K562 (cell line): ENCODE results near the gene RGL2. TPM values are rescaled to one million over a fixed set of nuclear protein-coding genes. Genes with fewer than 3 reads are reported as not detected.

Experiments used
- ATAC-seq: fragments of 200-7000 bp; cut with Tn5 transposase; 3 replicates; pipeline ENCODE4 v1.9.1; 2020; ENCODE audit warnings: moderate library complexity
- BruUV-seq: library from RNA; stranded (reverse); fragments of 400-500 nt; replicated peaks from 2 replicates; lab custom pipeline; 2021; lab: Mats Ljungman, UMichigan
- CTCF ChIA-PET: fragments of 300-600 bp; formaldehyde crosslinking; extraction: SDS; loops from one replicate; lab custom pipeline; 2021; ENCODE audit warnings: low intra/inter-chr PET ratio; lab: Yijun Ruan, JAX
- POLR2A ChIA-PET: fragments of 300-600, 350-650 bp; sonication (Branson Sonifier 250); formaldehyde crosslinking; extraction: SDS; loops from one replicate; lab custom pipeline; 2021; ENCODE audit warnings: antibody characterized with exemption, inconsistent platforms; lab: Yijun Ruan, JAX
- DNase-seq, 4 experiments: peaks; one replicate each; pipeline versions ENCODE4 v3.0.0 to v3.0.0-alpha.2; 2011 to 2018; ENCODE audit warnings: low spot score in 3 of 4, mixed read lengths in 3 of 4; ENCODE audit errors: extremely low read depth in 1 of 4
- FAIRE-seq: peaks from 2 replicates; lab custom pipeline; 2011; peaks lifted over from hg19 to GRCh38; lab: Jason Lieb, UNC
- H2AFZ ChIP-seq: 2 replicates; pipeline ENCODE4 v1.6.0; 2011; ENCODE audit warnings: low read depth, low read length, control low read depth, inconsistent platforms
- H3K27ac ChIP-seq: fragments of 200-600 bp; 3 replicates; pipeline ENCODE4 v1.8.0; 2011; ENCODE audit warnings: low read depth, mild to moderate bottlenecking, control low read depth, inconsistent platforms, low read length, moderate library complexity, mixed read lengths; ENCODE audit errors: extremely low read depth
- H3K27me3 ChIP-seq, 2 experiments: fragments of 300-600 bp in 1 of 2; 2 replicates in 1 of 2; 3 replicates in 1 of 2; pipeline versions ENCODE4 v1.6.0 to v1.8.0; 2011; ENCODE audit warnings: inconsistent platforms in 2 of 2, low read length in 2 of 2, mild to moderate bottlenecking in 1 of 2, mixed read lengths in 1 of 2, moderate library complexity in 1 of 2; ENCODE audit not compliant: control insufficient read depth in 2 of 2, insufficient read depth in 2 of 2
- H3K36me3 ChIP-seq: fragments of 300-600 bp; 3 replicates; pipeline ENCODE4 v1.8.0; 2011; ENCODE audit warnings: mild to moderate bottlenecking, low read length, inconsistent platforms; ENCODE audit not compliant: control insufficient read depth, insufficient read depth
- H3K4me1 ChIP-seq, 2 experiments: fragments of 200-600 bp in 1 of 2; replicated peaks in 1 of 2; 2 replicates in 1 of 2; 3 replicates in 1 of 2; pipeline versions ENCODE4 v1.5.1 to v1.8.0; 2011; ENCODE audit warnings: inconsistent platforms in 2 of 2, low read length in 2 of 2, mild to moderate bottlenecking in 1 of 2, mixed read lengths in 1 of 2, moderate library complexity in 1 of 2; ENCODE audit not compliant: control insufficient read depth in 2 of 2, insufficient read depth in 2 of 2
- H3K4me2 ChIP-seq: 2 replicates; pipeline ENCODE4 v1.6.1; 2011; ENCODE audit warnings: low read length, control low read depth, inconsistent platforms, mixed read lengths; ENCODE audit not compliant: insufficient read depth
- H3K4me3 ChIP-seq: fragments of 200-600 bp; sonication (generic), shearing (Covaris generic); 2 replicates; pipeline ENCODE4 v1.5.1; 2016; ENCODE audit warnings: control low read depth, inconsistent platforms
- H3K79me2 ChIP-seq: fragments of 200-600 bp; 3 replicates; pipeline ENCODE4 v1.8.0; 2011; ENCODE audit warnings: low read length, inconsistent platforms; ENCODE audit not compliant: control insufficient read depth, insufficient read depth
- H3K9ac ChIP-seq, 2 experiments: 2 replicates each; pipeline versions ENCODE4 v1.6.0 to v1.6.1; 2011; ENCODE audit warnings: low read depth in 2 of 2, low read length in 2 of 2, control low read depth in 1 of 2, inconsistent platforms in 1 of 2, mild to moderate bottlenecking in 1 of 2, mixed read lengths in 1 of 2; ENCODE audit not compliant: insufficient read depth in 1 of 2
- H3K9me1 ChIP-seq: one replicate; pipeline ENCODE4 v1.6.0; 2011; ENCODE audit warnings: inconsistent platforms, mild to moderate bottlenecking, low read length, moderate library complexity; ENCODE audit not compliant: control insufficient read depth, insufficient read depth
- H3K9me3 ChIP-seq: replicated peaks from 2 replicates; pipeline ENCODE4 v1.5.1; 2011; ENCODE audit warnings: low read depth, low read length, inconsistent platforms; ENCODE audit not compliant: control insufficient read depth, insufficient read depth
- H4K20me1 ChIP-seq: replicated peaks from 2 replicates; pipeline ENCODE4 v1.6.1; 2011; ENCODE audit warnings: low read length, inconsistent platforms, mixed read lengths; ENCODE audit not compliant: control insufficient read depth, insufficient read depth
- CEBPB ChIP-seq: fragments of 450-650 bp; IDR thresholded peaks from 2 replicates; pipeline ENCODE4 v1.6.1; 2016; ENCODE audit warnings: missing genetic modification characterization, missing compliant biosample characterization
- FOXK2 ChIP-seq, 2 experiments: fragments of 450-650 bp; IDR thresholded peaks in 1 of 2; conservative IDR thresholded peaks in 1 of 2; 2 replicates each; pipeline ENCODE4 v1.6.1; 2016; ENCODE audit warnings: low read depth in 2 of 2, mild to moderate bottlenecking in 1 of 2
- FUS ChIP-seq: fragments of 200-400 bp; formaldehyde crosslinking; optimal IDR thresholded peaks from 2 replicates; pipeline ENCODE3; 2017; ENCODE audit warnings: low read depth, low read length
- KAT7 ChIP-seq: sonication (generic); formaldehyde crosslinking; IDR thresholded peaks from 2 replicates; pipeline ENCODE4 v1.8.0; 2022; ENCODE audit warnings: missing genetic modification reagents, mild to moderate bottlenecking, borderline replicate concordance
- MTA1 ChIP-seq: fragments of 450-650 bp; IDR thresholded peaks from 2 replicates; pipeline ENCODE4 v1.6.1; 2017; ENCODE audit warnings: borderline replicate concordance
- NONO ChIP-seq, 2 experiments: fragments of 200-400 bp in 1 of 2; fragments of 450-650 bp in 1 of 2; formaldehyde crosslinking in 1 of 2; IDR thresholded peaks; 2 replicates each; pipeline ENCODE4 v1.6.1; 2017; ENCODE audit warnings: low read depth in 2 of 2, mild to moderate bottlenecking in 2 of 2, moderate library complexity in 2 of 2, low read length in 1 of 2
- RHOXF2B ChIP-seq: fragments of 250-450 bp; sonication (Bioruptor Pico); conservative IDR thresholded peaks from 2 replicates; pipeline ENCODE4 v1.5.1; 2021
- YY1 ChIP-seq, 3 experiments: IDR thresholded peaks; 2 replicates each; pipeline ENCODE4 v1.6.1; 2011; ENCODE audit warnings: low read length in 2 of 3, mild to moderate bottlenecking in 2 of 3, moderate library complexity in 2 of 3, borderline replicate concordance in 1 of 3, control low read depth in 1 of 3, low read depth in 1 of 3; ENCODE audit not compliant: insufficient read depth in 3 of 3, insufficient replicate concordance in 2 of 3, control insufficient read depth in 1 of 3, insufficient read length in 1 of 3; ENCODE audit errors: extremely low read depth in 1 of 3
- ZBTB1 ChIP-seq: sonication (generic); formaldehyde crosslinking; IDR thresholded peaks from 2 replicates; pipeline ENCODE4 v1.8.1; 2023; ENCODE audit warnings: missing genetic modification reagents, low read depth, mild to moderate bottlenecking, borderline replicate concordance
- ZNF184 ChIP-seq: sonication (generic); formaldehyde crosslinking; IDR thresholded peaks from 2 replicates; pipeline ENCODE4 v1.5.0; 2020; ENCODE audit warnings: missing genetic modification reagents
- ZNF24 ChIP-seq: fragments of 450-650 bp; IDR thresholded peaks from 2 replicates; pipeline ENCODE4 v1.6.1; 2016
- WGBS: fragments of 100-300 bp; shearing (Covaris generic); methylation state at CpG from one replicate; pipeline ENCODE4 v1.1.6; 2016; ENCODE audit warnings: low coverage, mixed read lengths; ENCODE audit not compliant: insufficient coverage; ENCODE audit errors: missing lambda C conversion rate; 5-methylcytosine and 5-hydroxymethylcytosine counted together
- in situ Hi-C: fragments of 300-500 bp; cut with MboI; formaldehyde crosslinking; loops from 4 replicates; pipeline ENCODE4 v1.15.0; 2018; ENCODE audit warnings: inconsistent platforms, mixed read lengths
- intact Hi-C: fragments of 100-400 bp; cut with micrococcal nuclease; formaldehyde crosslinking; loops from 2 replicates; pipeline ENCODE4 v1.14.2; 2022
- polyA plus RNA-seq, 8 experiments: library from polyadenylated mRNA; depleted of rRNA in 4 of 8; stranded (reverse) in 5 of 8; unstranded in 3 of 8; fragments of >200 nt; fragmentation: Nextera tagmentation in 2 of 8; fragmentation: Illumina TruSeq in 1 of 8; extraction: Ambion mirVana in 2 of 8; extraction: Trizol in 1 of 8; gene quantifications; 2 replicates each; pipeline versions ENCODE4 v1.2.1 to v1.2.3, GENCODE V29; 2011 to 2014; ENCODE audit warnings: inconsistent platforms in 1 of 8, missing spikeins in 1 of 8
- total RNA-seq, 7 experiments: library from RNA; depleted of rRNA in 6 of 7; stranded (reverse); fragments of >200 nt in 6 of 7; fragmentation: Illumina TruSeq in 2 of 7; extraction: Trizol in 2 of 7; gene quantifications; 2 replicates each; pipeline versions ENCODE4 v1.2.1 to v1.2.3, GENCODE V29; 2011 to 2021; ENCODE audit warnings: low replicate concordance in 1 of 7
- TF ChIP-seq, protein P1 (sequence below), 2 experiments: fragments of 450-650 bp; IDR thresholded peaks; 2 replicates each; pipeline ENCODE4 v1.6.1; 2018; ENCODE audit warnings: mild to moderate bottlenecking in 2 of 2, low read depth in 1 of 2; ENCODE audit not compliant: partially characterized antibody in 2 of 2
- TF ChIP-seq, protein P2 (sequence below): fragments of 450-650 bp; conservative IDR thresholded peaks from 2 replicates; pipeline ENCODE4 v1.6.1; 2016; ENCODE audit warnings: missing genetic modification characterization, low read depth, mild to moderate bottlenecking, missing compliant biosample characterization, moderate library complexity

The RGL2 gene
- total and polyA plus RNA-seq, 9 of the 15 experiments (the other 6 are each of a cell fraction or from before 2014, with no cell fraction given) = 1.8 to 57.1 (median 19.5) TPM

DNA sequence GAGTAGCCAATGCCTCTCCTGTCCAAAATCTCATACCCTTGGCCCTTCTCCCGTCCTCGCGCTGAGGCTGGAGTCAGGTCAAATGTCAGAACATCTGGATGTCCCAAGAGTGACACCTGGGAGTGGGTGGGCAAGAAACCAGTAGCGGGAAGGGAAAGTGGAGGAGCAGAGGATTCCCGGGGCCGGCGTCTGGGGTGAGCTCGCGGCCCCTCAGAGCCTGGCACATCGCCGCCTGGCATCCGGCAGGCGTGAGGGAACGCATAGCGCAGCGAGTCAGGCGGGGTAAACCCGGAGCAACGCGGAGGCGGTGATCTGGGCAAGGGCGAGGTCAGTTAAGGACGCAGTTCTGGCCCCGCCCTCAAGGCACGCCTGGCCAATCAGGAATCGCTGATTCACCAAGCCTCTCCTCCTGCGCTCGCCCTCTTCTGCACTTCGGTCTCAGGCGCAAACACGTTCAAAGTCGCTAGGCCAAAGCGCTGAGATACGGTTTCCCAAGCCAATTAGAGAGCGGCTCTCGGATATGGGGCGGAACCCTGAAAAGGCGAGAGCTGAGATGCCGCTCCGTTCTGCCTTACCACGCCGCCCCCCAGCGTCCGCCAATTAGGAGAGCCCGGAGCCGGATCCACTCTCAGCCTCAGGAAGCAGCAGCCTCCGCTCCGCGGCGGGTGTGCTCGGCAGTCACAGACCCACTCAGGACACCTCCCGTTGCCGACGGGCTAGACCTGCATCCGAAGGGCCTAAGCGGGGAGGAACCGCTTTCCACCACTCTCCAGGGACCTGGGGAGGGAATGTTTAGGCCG is 49.6 kb downstream of the RGL2 start (continued):
- peak in 1 of 3 experiments; percentile 31 for TF ChIP-seq YY1 (IDR thresholded peaks at IDR 0.05; ENCODE audit: borderline replicate concordance in 1 of 3, control insufficient read depth in 1 of 3, extremely low read depth in 1 of 3, insufficient read depth in 3 of 3, insufficient read length in 1 of 3, insufficient replicate concordance in 2 of 3, low read depth in 1 of 3, low read length in 2 of 3)
- TF ChIP-seq CEBPB (tag) = peak; percentile 49; the same call in 1 of the 2 replicates
- TF ChIP-seq NONO (IDR thresholded peaks at IDR 0.05; ENCODE audit: low read depth in 2 of 2, low read length in 1 of 2) = 0 out of 4 replicates have a peak, but pooled peaks of 1 of the 2 experiments have one; percentile 31
- TF ChIP-seq ZNF184 (CRISPR knock-in tag) = no peak
- TF ChIP-seq MTA1 = 0 out of 2 replicates have a peak, but pooled peaks have one; percentile 16
- TF ChIP-seq RHOXF2B (CRISPR knock-in tag) = no peak
- TF ChIP-seq, all 486 proteins: peak for 171

DNA sequence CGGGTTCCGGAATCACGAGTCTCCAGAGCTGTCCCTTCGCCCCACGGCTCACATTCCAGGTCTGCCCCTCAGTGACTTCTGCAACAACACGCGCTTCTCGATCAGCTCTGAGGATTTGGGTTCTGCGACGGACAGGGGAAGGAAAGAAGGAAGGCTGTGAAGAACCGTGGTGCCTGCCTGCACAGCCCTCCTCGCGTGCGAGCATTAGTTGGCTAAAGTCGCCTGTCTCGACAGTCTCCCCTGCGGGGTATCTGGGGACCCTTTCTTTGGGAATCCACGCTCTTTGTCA is 50.2 kb downstream of the RGL2 start:
- 2% methylated on average over 18 of the region's 18 CpGs for WGBS
- H3K27me3 ChIP-seq = peaks cover 4 to 6% of the 10 kb centered on the region in 2 experiments; a peak in 2 of 5 replicates
- H3K36me3 ChIP-seq = peaks cover 19% of the 10 kb centered on the region
- peak overlapping the region; percentile 97 for H3K4me2 ChIP-seq
- no peaks in the 10 kb centered on the region for H3K9me3 ChIP-seq
- peak overlapping the region; percentile 53 for H3K4me3 ChIP-seq
- intact Hi-C loops = loop anchor here (1.0 to 2.0 kb wide), 4 partner anchors 48 to 234 kb away; partner anchors contain the start of genes RXRB and SLC39A7
- no peak for FAIRE-seq
- peak overlapping the region; percentile 79 to 87 for H3K9ac ChIP-seq
- ChIA-PET POLR2A (interaction anchor here (0.5 to 5.2 kb wide), 15 partner anchors 11 to 1767 kb away, joined by 3 to 57 read pairs (median 4); partner anchors contain the start of genes B3GALT4, HLA-DPA1, RING1 and RPS18), CTCF (interaction anchor here (0.5 to 3.6 kb wide), 11 partner anchors 48 to 504 kb away, joined by 3 to 24 read pairs (median 5); partner anchors contain the start of genes RXRB and SLC39A7)
- in situ Hi-C loops = loop anchor here (5.0 kb wide), 2 partner anchors 131 to 231 kb away; no protein-coding TSS in a partner anchor
- peaks cover 4% of the 10 kb centered on the region for H3K9me1 ChIP-seq
- peak; percentile 25 for ATAC-seq
- peak overlapping the region; percentile 99 for H2AFZ ChIP-seq
- DNase-seq = no peak
- peak overlapping the region; percentile 81 for H3K27ac ChIP-seq
- H3K4me1 ChIP-seq = peaks cover 22 to 31% of the 10 kb centered on the region in 2 experiments
- H4K20me1 ChIP-seq = no peaks in the 10 kb centered on the region
- no peaks in the 10 kb centered on the region for H3K79me2 ChIP-seq
- no TSS peak for BruUV-seq
- TF ChIP-seq, protein P1, sequence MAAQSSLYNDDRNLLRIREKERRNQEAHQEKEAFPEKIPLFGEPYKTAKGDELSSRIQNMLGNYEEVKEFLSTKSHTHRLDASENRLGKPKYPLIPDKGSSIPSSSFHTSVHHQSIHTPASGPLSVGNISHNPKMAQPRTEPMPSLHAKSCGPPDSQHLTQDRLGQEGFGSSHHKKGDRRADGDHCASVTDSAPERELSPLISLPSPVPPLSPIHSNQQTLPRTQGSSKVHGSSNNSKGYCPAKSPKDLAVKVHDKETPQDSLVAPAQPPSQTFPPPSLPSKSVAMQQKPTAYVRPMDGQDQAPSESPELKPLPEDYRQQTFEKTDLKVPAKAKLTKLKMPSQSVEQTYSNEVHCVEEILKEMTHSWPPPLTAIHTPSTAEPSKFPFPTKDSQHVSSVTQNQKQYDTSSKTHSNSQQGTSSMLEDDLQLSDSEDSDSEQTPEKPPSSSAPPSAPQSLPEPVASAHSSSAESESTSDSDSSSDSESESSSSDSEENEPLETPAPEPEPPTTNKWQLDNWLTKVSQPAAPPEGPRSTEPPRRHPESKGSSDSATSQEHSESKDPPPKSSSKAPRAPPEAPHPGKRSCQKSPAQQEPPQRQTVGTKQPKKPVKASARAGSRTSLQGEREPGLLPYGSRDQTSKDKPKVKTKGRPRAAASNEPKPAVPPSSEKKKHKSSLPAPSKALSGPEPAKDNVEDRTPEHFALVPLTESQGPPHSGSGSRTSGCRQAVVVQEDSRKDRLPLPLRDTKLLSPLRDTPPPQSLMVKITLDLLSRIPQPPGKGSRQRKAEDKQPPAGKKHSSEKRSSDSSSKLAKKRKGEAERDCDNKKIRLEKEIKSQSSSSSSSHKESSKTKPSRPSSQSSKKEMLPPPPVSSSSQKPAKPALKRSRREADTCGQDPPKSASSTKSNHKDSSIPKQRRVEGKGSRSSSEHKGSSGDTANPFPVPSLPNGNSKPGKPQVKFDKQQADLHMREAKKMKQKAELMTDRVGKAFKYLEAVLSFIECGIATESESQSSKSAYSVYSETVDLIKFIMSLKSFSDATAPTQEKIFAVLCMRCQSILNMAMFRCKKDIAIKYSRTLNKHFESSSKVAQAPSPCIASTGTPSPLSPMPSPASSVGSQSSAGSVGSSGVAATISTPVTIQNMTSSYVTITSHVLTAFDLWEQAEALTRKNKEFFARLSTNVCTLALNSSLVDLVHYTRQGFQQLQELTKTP (IDR thresholded peaks at IDR 0.05; ENCODE audit: low read depth in 1 of 2, partially characterized antibody in 2 of 2) = peak in 1 of 2 experiments; percentile 40
- TF ChIP-seq FOXK2 (conservative IDR thresholded peaks at IDR 0.05 in 1 of 2, IDR thresholded peaks at IDR 0.05 in 1 of 2; ENCODE audit: low read depth in 2 of 2) = peak in 1 of 2 experiments; percentile 7; a peak in 1 of 4 replicates
- TF ChIP-seq FUS = no peak
- TF ChIP-seq KAT7 (CRISPR knock-in tag) = peak; percentile 74; the same call in 1 of the 2 replicates
- no peak for TF ChIP-seq ZNF24
- TF ChIP-seq, protein P2, sequence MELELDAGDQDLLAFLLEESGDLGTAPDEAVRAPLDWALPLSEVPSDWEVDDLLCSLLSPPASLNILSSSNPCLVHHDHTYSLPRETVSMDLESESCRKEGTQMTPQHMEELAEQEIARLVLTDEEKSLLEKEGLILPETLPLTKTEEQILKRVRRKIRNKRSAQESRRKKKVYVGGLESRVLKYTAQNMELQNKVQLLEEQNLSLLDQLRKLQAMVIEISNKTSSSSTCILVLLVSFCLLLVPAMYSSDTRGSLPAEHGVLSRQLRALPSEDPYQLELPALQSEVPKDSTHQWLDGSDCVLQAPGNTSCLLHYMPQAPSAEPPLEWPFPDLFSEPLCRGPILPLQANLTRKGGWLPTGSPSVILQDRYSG (tag) = peak; percentile 72; the same call in 1 of the 2 replicates
- no peak for TF ChIP-seq ZBTB1
